HG03439 (cell line): ENCODE results near the gene HES4.

ENCODE experiments used
- ATAC-seq: cut with Tn5 transposase; IDR thresholded peaks from one replicate; pipeline ENCODE4 v1.9.1; 2021; ENCODE audit warnings: mild to moderate bottlenecking, moderate library complexity; ENCODE audit not compliant: unreplicated experiment

The HES4 gene

GRCh38 chr1:969260-969855, 30.5 kb downstream of the HES4 start:
- no peak for ATAC-seq

GRCh38 chr1:967466-968343, 32.2 kb downstream of the HES4 start:
- ATAC-seq: no peak

- peak; percentile 57 for ATAC-seq
Observed at GRCh38 chr1:966704-967300, 33.1 kb downstream of the HES4 start.

- peak; percentile 28 for ATAC-seq
Observed at GRCh38 chr1:966135-966703, 33.7 kb downstream of the HES4 start, which contains the start of gene PLEKHN1. Gene PLEKHN1, plus strand, starts transcription at chr1:966482. Its CDS starts 50 bp downstream, at chr1:966532.

- no peak for ATAC-seq
Observed at GRCh38 chr1:965526-966134, 34.3 kb downstream of the HES4 start.

GRCh38 chr1:964691-965525, 35.0 kb downstream of the HES4 start:
- ATAC-seq: no peak

GRCh38 chr1:963746-964525, 36.0 kb downstream of the HES4 start:
- ATAC-seq: no peak

- no peak for ATAC-seq
Observed at GRCh38 chr1:963301-963651, 36.6 kb downstream of the HES4 start.

- no peak for ATAC-seq
Observed at GRCh38 chr1:962381-963300, 37.3 kb downstream of the HES4 start.

- no peak for ATAC-seq
Observed at GRCh38 chr1:961132-961669, 38.7 kb downstream of the HES4 start.

- no peak for ATAC-seq
Observed at GRCh38 chr1:960363-961131, 39.4 kb downstream of the HES4 start, which contains the start of gene KLHL17. Gene KLHL17, plus strand, starts transcription at chr1:960584. Its CDS starts 110 bp downstream, at chr1:960694.

- no peak for ATAC-seq
Observed at GRCh38 chr1:959731-960362, 40.0 kb downstream of the HES4 start.

- peak; percentile 78 for ATAC-seq
Observed at GRCh38 chr1:958823-959730, 40.8 kb downstream of the HES4 start, which contains the start of gene NOC2L. Gene NOC2L, minus strand, starts transcription at chr1:959256. Its CDS starts 16 bp downstream, at chr1:959240.

- ATAC-seq: no peak
Observed at GRCh38 chr1:956636-957035, 43.3 kb downstream of the HES4 start.

- ATAC-seq: no peak
Observed at GRCh38 chr1:955474-955873, 44.4 kb downstream of the HES4 start.

GRCh38 chr1:954927-955326, 45.0 kb downstream of the HES4 start:
- ATAC-seq: no peak
